Thoracic aorta (tissue), 2 donors: ENCODE data around the gene CRTAC1. TPM values are rescaled to one million over a fixed set of nuclear protein-coding genes. Genes with fewer than 3 reads are reported as not detected.

Source experiments
- ATAC-seq: fragments of 150-250 bp; one replicate; pipeline ENCODE4 v1.8.0; 2017; ENCODE audit warnings: low read depth; ENCODE audit not compliant: insufficient number of reproducible peaks, low FRiP score
- DNase-seq: peaks from one replicate; pipeline ENCODE4 v3.0.0-alpha.2; 2020; ENCODE audit warnings: low spot score
- H3K27ac ChIP-seq, 2 donors: fragments of 200-600 bp; sonication (generic); 1 replicate in 1 of 2; 2 replicates in 1 of 2; pipeline ENCODE4 v1.5.1; 2016; ENCODE audit warnings: mild to moderate bottlenecking in 2 of 2, moderate library complexity in 2 of 2
- H3K27me3 ChIP-seq: fragments of 200-600 bp; sonication (generic); replicated peaks from 2 replicates; pipeline ENCODE4 v1.6.0; 2016; ENCODE audit warnings: mild to moderate bottlenecking; ENCODE audit not compliant: insufficient read depth
- H3K36me3 ChIP-seq: fragments of 200-600 bp; sonication (generic); one replicate; pipeline ENCODE4 v1.5.1; 2016
- H3K4me1 ChIP-seq, 2 donors: fragments of 200-600 bp; sonication (generic); 1 replicate in 1 of 2; 2 replicates in 1 of 2; pipeline versions ENCODE4 v1.5.1 to v1.6.0; 2016; ENCODE audit warnings: low read depth in 2 of 2, mild to moderate bottlenecking in 1 of 2; ENCODE audit not compliant: control insufficient read depth in 1 of 2
- H3K4me3 ChIP-seq: fragments of 200-600 bp; sonication (generic); 2 replicates; pipeline ENCODE4 v1.5.1; 2016; ENCODE audit warnings: mild to moderate bottlenecking
- H3K9me3 ChIP-seq: fragments of 200-600 bp; sonication (generic); 2 replicates; pipeline ENCODE4 v1.5.1; 2016
- CTCF ChIP-seq: fragments of 200-600 bp; sonication (generic); IDR thresholded peaks from one replicate; pipeline ENCODE4 v1.5.1; 2019; ENCODE audit warnings: antibody characterized with exemption
- total RNA-seq, 2 donors: library from RNA; depleted of rRNA; stranded (reverse); fragments of >200 nt; gene quantifications; one replicate each; pipeline versions ENCODE4 v1.1.0 to v1.2.3, GENCODE V29; 2016

CRTAC1 gene
- total RNA-seq, 2 donors from 2014 or later = 4.3 to 5.2 TPM

- no peak overlapping the region for H3K27ac ChIP-seq
- DNase-seq (no peak), ATAC-seq (no peak)
- no peaks in the 10 kb centered on the region for H3K36me3 ChIP-seq
- no peak for TF ChIP-seq CTCF
- H3K27me3 ChIP-seq = no peaks in the 10 kb centered on the region
- H3K4me3 ChIP-seq = no peak overlapping the region
- no peaks in the 10 kb centered on the region for H3K9me3 ChIP-seq
- peaks cover 0 to 4% of the 10 kb centered on the region in 2 donors for H3K4me1 ChIP-seq
These were observed 142.3 kb downstream of the CRTAC1 start for GRCh38 chr10:97888134-97888533.

- Histone ChIP-seq H3K27ac (no peak overlapping the region), H3K36me3 (no peaks in the 10 kb centered on the region), H3K4me1 (peaks cover 0 to 8% of the 10 kb centered on the region in 2 donors), H3K4me3 (no peak overlapping the region), H3K9me3 (no peaks in the 10 kb centered on the region), H3K27me3 (no peaks in the 10 kb centered on the region)
- DNase-seq = no peak
- no peak for ATAC-seq
- no peak for TF ChIP-seq CTCF
These were observed 143.0 kb downstream of the CRTAC1 start for GRCh38 chr10:97887399-97887798.

- DNase-seq (no peak), ATAC-seq (no peak)
- no peak overlapping the region for H3K4me3 ChIP-seq
- H3K27ac ChIP-seq = no peak overlapping the region
- H3K36me3 ChIP-seq = no peaks in the 10 kb centered on the region
- H3K9me3 ChIP-seq = no peaks in the 10 kb centered on the region
- peaks cover 0 to 14% of the 10 kb centered on the region in 2 donors for H3K4me1 ChIP-seq
- TF ChIP-seq CTCF = no peak
- no peaks in the 10 kb centered on the region for H3K27me3 ChIP-seq
These were observed 144.1 kb downstream of the CRTAC1 start for GRCh38 chr10:97886286-97886685.

GRCh38 chr10:97883092-97883485, 147.3 kb downstream of the CRTAC1 start:
- Histone ChIP-seq H3K27ac (no peak overlapping the region), H3K4me3 (no peak overlapping the region), H3K27me3 (no peaks in the 10 kb centered on the region), H3K4me1 (peaks cover 0 to 10% of the 10 kb centered on the region in 2 donors), H3K36me3 (no peaks in the 10 kb centered on the region), H3K9me3 (no peaks in the 10 kb centered on the region)
- no peak for TF ChIP-seq CTCF
- DNase-seq = no peak
- ATAC-seq = no peak

GRCh38 chr10:97882142-97883091, 148.0 kb downstream of the CRTAC1 start:
- Histone ChIP-seq H3K27ac (no peak overlapping the region), H3K27me3 (no peaks in the 10 kb centered on the region)
- DNase-seq = peak; percentile 46

More at GRCh38 chr10:97882142-97883091, 148.0 kb downstream of the CRTAC1 start:
- Histone ChIP-seq H3K4me1 (peaks cover 0 to 10% of the 10 kb centered on the region in 2 donors), H3K9me3 (no peaks in the 10 kb centered on the region), H3K36me3 (no peaks in the 10 kb centered on the region), H3K4me3 (no peak overlapping the region)
- no peak for TF ChIP-seq CTCF
- peak; percentile 77 for ATAC-seq
